Measurements from ENCODE around the gene AATK.
"Not testable (repeated sequence)": the region's sequence is repeated elsewhere in the genome, so short reads cannot be mapped to it uniquely, and the experiment has no call there.

AATK gene

GRCh38 chr17:81084680-81085419, 81.2 kb downstream of the AATK start:
- peak; percentile 50 for DNase-seq

GRCh38 chr17:81083125-81083765, 82.8 kb downstream of the AATK start:
- DNase-seq, result peak; percentile 65

- no peak for DNase-seq
Observed at GRCh38 chr17:81082177-81083073, 83.6 kb downstream of the AATK start.

- DNase-seq, result no peak
Observed at GRCh38 chr17:81081222-81082176, 84.5 kb downstream of the AATK start.

DNA sequence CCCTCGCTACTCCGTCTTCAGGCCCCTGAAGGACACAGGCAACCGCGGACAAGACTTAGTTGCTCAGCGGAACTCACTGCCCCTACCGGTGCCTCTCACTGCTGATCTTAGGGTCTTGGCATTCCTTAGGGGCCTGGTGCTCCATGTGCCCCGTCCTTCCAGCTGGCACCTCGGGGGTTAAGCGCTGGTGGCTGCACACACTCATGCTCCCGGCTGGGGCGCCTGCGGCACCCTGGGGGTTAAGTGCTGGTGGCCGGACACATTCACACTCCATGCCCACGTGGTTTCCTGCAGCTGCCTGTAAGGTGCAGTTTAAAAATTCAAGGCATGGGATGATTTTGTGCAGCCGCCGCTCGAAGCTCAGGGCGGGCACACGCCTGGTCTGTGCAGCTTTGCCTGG, 86.0 kb downstream of the AATK start:
- peak; percentile 52 for DNase-seq

DNA sequence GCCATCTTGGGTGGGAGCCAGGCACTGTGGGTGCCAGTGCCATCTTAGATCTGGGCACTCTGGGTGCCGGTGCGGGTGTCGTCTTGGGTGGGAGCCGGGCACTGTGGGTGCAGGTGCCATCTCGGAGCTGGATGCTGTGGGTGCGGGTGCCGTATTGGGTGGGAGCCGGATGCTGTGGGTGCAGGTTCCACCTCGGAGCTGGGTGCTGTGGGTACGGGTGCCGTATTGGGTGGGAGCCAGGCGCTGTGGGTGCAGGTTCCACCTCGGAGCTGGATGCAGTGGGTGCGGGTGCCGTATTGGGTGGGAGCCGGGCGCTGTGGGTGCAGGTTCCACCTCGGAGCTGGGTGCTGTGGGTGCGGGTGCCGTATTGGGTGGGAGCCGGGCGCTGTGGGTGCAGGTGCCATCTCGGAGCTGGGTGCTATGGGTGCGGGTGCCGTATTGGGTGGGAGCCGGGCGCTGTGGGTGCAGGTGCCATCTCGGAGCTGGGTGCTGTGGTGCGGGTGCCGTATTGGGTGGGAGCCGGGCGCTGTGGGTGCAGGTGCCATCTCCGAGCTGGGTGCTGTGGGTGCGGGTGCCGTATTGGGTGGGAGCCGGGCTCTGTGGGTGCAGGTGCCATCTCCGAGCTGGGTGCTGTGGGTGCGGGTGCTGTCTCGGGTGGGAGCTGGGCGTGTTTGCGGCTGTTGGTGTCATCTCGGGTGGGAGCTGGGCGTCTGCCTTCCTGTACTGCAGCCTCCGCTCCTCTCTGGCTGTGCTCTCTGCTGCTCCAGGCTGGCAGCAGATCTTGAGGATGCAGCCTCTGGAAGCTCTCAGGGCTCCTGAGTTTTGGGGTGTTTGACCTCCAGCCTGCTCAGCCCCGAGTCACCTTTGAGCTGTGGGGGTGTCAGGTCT, 87.8 kb downstream of the AATK start:
- not testable (repeated sequence) for DNase-seq

GRCh38 chr17:81076141-81076679, 89.8 kb downstream of the AATK start:
- DNase-seq, result peak; percentile 70

GRCh38 chr17:81075307-81075706, 90.7 kb downstream of the AATK start:
- peak; percentile 50 for DNase-seq

DNA sequence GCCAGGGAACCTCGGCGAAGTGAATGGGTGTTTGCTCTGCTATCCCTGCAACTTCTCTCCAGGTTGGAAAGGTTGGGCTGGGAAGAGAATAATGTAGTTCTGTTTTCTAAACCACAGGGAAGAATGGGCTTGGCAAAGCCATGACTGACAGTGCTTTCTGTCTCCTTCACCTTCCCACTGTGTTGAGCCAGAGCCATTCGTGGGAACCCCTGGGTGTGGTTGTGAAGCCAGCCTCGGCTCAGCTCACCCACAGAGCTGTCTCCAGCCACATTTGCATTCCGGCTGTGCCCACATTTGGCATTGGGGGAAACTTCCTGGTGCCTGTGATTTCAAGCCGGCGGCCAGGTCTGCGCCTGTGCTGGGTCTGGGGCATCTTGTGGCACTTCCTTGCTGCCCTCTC, 91.1 kb downstream of the AATK start:
- no peak for DNase-seq

- peak; percentile 23 for DNase-seq
Observed at GRCh38 chr17:81073967-81074839, 91.8 kb downstream of the AATK start.

DNA sequence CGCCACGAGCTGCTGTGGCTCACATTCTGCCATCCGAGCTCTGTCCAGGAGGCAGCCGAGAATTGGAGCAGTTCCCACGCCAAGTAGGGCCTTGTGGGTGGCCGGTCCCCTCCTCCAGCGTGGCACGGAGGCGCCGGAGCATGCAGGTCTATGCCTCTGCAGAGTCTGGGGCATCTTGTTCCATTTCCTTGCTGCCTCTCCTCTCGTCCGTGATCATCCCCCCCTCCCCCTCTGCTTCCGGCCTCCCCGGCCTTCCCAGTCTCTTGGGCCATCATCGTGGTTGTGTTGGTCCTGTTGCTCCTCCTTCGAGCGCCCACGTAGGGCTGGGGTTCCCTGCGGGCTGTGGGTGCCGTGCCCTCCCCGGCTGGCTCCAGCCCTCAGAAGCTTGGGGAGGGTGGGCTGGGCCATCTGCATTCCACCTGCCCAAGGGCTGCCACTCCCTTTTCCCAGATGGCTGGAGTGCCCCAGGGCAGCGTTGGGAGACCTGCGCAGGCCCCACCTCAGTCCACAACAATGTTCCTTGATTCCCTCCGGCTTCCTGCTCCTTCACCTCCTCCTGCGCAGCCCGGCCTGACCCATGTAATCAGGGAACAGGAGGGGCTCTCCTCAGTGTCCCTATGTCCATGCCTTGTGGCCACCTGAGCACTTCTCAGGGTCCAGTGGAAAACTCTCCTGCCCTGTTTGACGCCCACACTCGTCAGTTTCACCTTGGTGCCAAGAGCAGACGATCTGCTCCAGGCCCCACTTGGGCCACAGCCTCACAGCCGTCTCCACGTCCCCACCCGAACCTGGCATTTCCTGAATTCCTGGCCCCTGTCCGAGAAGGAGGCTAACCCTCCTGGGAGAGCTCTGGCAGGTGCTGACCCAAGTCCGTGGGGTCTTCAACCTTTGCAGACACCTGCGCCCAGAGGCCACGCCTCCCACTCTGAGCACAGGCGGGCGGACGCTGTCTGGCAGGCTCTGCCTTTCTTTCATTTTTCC, 94.0 kb downstream of the AATK start:
- DNase-seq, result no peak

DNA sequence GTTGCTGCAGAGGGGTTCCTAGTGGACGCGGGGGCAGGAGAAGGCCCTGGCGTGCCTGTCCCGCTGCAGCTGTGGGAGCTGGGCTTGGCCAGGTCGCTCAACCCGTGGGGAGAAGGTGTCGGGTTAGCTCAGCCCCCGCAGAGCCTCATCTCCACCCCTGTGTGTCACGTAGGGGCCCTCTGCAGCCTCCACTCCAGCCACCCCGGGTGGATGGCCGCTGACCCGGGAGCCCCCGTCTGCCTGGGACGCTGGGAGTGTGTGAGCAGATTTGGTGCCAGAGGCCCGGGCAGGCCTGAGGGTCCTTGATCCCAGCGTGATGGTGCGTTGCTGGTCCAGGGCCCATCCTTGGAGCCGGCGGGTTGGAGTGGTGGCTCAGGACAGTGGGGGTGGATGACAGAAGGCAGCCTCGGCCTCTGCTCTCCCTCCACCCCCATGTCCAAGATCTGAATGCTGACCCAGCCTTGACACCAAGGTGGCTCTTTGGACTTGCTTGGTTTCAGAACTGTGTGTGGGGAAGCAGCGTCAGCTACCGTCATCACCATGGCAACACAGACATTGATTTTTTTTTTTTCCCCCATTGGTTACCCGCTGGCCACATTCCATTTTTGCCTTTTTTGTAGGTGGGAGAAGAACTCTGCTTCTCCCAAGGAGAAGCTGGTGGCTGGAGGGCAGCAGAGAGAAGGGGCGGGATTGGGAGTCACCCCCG, 95.3 kb downstream of the AATK start:
- DNase-seq, result peak; percentile 57

DNA sequence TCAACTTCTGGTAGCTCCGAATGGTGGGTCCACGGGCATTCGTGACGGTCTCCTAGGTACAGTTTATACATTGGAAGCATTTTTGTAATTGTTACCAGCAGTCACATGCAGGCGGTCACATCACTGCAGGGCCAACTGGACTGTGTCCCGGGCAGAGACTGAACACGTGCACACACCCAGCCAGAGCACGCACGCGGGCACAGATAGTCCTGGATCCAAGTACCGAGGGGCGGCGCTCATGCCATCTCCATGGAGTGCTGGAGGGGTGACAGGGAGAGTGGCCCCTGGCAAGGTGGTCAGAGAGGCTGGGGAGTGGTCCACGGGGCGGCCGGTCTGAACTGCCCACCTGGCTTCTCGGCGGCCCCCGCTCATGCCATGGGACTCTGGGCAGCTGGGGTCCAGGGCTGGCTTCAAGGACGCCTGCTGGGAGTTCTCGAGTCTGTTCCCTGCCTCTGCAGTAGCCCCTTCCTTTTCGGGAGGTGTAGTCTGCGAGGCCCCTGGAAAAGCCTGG, 96.8 kb downstream of the AATK start:
- no peak for DNase-seq

DNA sequence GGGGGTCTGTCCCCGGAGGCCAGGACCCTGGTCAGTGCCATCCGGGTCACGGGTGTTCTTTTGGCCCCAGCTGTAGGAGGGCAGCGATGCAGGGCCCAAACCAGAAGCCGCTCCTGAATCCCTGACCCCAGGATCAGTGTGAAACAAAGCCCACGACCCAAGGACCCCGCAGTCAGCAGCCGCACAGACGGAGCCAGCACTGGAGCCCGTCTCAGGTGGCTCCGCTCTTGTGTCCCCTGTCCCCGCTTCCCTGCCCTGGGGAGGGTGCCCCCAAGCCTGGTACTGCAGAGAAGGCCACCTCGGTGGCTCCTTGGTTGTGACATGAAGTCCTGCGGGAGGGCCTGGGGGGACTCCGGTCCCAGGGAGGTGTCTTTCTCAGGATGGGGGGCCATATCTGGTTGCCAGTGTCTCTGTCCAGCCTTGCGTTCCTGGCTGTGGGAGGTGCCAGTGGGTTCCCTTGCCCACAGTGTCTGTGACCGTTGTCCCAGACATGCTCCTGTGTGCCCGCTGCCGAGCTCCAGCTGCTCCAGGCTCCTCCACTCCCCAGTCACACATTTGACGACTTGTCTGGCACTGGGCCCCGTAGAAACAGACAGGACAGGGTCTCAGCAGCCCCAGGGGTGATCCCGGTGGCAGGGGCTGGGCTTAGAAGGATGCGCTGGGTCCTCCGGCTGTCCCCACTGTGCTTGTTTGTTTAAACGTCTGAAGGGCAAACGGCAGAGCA, 97.4 kb downstream of the AATK start:
- DNase-seq, result peak; percentile 14

- DNase-seq, result peak; percentile 69
Observed at GRCh38 chr17:81067391-81067811, 98.6 kb downstream of the AATK start.
